Stomach (tissue), 9 donors: ENCODE measurements around the gene IDI1. TPM values are rescaled to one million over a fixed set of nuclear protein-coding genes. Genes with fewer than 3 reads are reported as not detected.

Experiments
- DNase-seq, 2 donors: peaks; one replicate each; pipeline versions ENCODE4 v3.0.0 to v3.0.0-alpha.2; 2013 to 2019
- H3K27ac ChIP-seq, 5 donors: fragments of 200-600 bp in 4 of 5; sonication (generic) in 4 of 5; one replicate each; pipeline ENCODE4 v1.5.1; 2013 to 2019; ENCODE audit warnings: mild to moderate bottlenecking in 1 of 5, moderate library complexity in 1 of 5
- H3K27me3 ChIP-seq, 3 donors: fragments of 200-600 bp; sonication (generic); one replicate each; pipeline ENCODE4 v1.5.1; 2017 to 2019; ENCODE audit warnings: mixed run types in 1 of 3
- H3K36me3 ChIP-seq, 4 donors: fragments of 200-600 bp; sonication (generic); 1 replicate in 3 of 4; 2 replicates in 1 of 4; pipeline ENCODE4 v1.5.1; 2016 to 2019
- H3K4me1 ChIP-seq, 4 donors: fragments of 200-600 bp; sonication (generic); one replicate each; pipeline ENCODE4 v1.5.1; 2016 to 2019
- H3K4me3 ChIP-seq, 4 donors: fragments of 200-600 bp; sonication (generic) in 3 of 4; one replicate each; pipeline ENCODE4 v1.5.1; 2016 to 2019; ENCODE audit warnings: mild to moderate bottlenecking in 1 of 4
- H3K9me3 ChIP-seq, 4 donors: fragments of 200-600 bp; sonication (generic); one replicate each; pipeline ENCODE4 v1.5.1; 2016 to 2019
- CTCF ChIP-seq, 7 experiments: fragments of 450-650 bp in 4 of 7; fragments of 200-600 bp in 3 of 7; sonication (generic) in 3 of 7; IDR thresholded peaks; one replicate each; pipeline ENCODE4 v1.5.1; 2016 to 2019; ENCODE audit warnings: antibody characterized with exemption in 7 of 7, control low read depth in 2 of 7, mild to moderate bottlenecking in 1 of 7
- EP300 ChIP-seq: sonication (generic); formaldehyde crosslinking; IDR thresholded peaks from one replicate; pipeline ENCODE4 v1.6.1; 2017; ENCODE audit warnings: antibody characterized with exemption
- POLR2A ChIP-seq, 4 donors: fragments of 450-650 bp; IDR thresholded peaks; one replicate each; pipeline ENCODE4 v1.6.1; 2016; ENCODE audit warnings: antibody characterized with exemption in 4 of 4, control low read depth in 2 of 4, mild to moderate bottlenecking in 1 of 4, moderate library complexity in 1 of 4
- POLR2AphosphoS5 ChIP-seq, 3 donors: sonication (generic); formaldehyde crosslinking; IDR thresholded peaks; one replicate each; pipeline ENCODE4 v1.6.1; 2016; ENCODE audit warnings: antibody characterized with exemption in 3 of 3
- WGBS, 5 donors: extraction: QIAGEN DNeasy Blood & Tissue Kit in 3 of 5; methylation state at CpG; one replicate each; pipeline versions ENCODE4 v1.1.5 to v1.1.7; 2013 to 2018; 5-methylcytosine and 5-hydroxymethylcytosine counted together
- intact Hi-C: fragments of 100-400 bp; cut with DNase I; formaldehyde crosslinking; loops from one replicate; pipeline ENCODE4 v1.15.1; 2023; ENCODE audit warnings: low total_unique reads
- polyA plus RNA-seq, 3 donors: library from polyadenylated mRNA; stranded (reverse); fragments of 200-250 nt; gene quantifications; one replicate each; pipeline ENCODE4 v1.2.3, GENCODE V29; 2013
- total RNA-seq, 5 donors: library from RNA; depleted of rRNA; stranded (reverse); fragments of >200 nt; gene quantifications; one replicate each; pipeline versions ENCODE4 v1.1.0 to v1.2.3, GENCODE V29; 2014 to 2016
- donor health status: healthy with polysubstance abuse.
- donor health status: Bipolar disorder and iron deficiency.
- donor health status: healthy.

IDI1 gene
- total and polyA plus RNA-seq, 8 donors, result 18.4 to 79.1 (median 43.2) TPM

GRCh38 chr10:1056326-1057105 is 7.6 kb upstream of the IDI1 start, which contains the start of gene WDR37:
Gene WDR37 (plus strand): TSS chr10:1056385. CDS start chr10:1072156, 15,771 bp downstream.
- Histone ChIP-seq H3K4me3 (peak within 1 kb of the TSS; percentile 77 to 99 (median 94)), H3K27me3 (no peaks in the 10 kb centered on the region), H3K27ac (peak within 1 kb of the TSS; percentile 98 to 99 (median 98)), H3K36me3 (peaks cover 0 to 30% (median 24%) of the 10 kb centered on the region in 4 donors), H3K4me1 (peaks cover 27 to 86% (median 53%) of the 10 kb centered on the region in 4 donors), H3K9me3 (no peaks in the 10 kb centered on the region)
- 0 to 1% (median 0%) methylated on average over 31 to 87 of the region's 87 CpGs for WGBS, 5 donors
- intact Hi-C loops, result no loop called here
- TF ChIP-seq POLR2AphosphoS5 (IDR thresholded peaks at IDR 0.05) (peak; percentile 31 to 87 (median 85)), CTCF (IDR thresholded peaks at IDR 0.05) (no peak), POLR2A (IDR thresholded peaks at IDR 0.05) (peak in 1 of 4 donors; percentile 14)
- peak; percentile 88 to 96 for DNase-seq

GRCh38 chr10:1054684-1055083 is 5.8 kb upstream of the IDI1 start:
- no peaks in the 10 kb centered on the region for H3K27me3 ChIP-seq
- peaks cover 0 to 30% (median 28%) of the 10 kb centered on the region in 4 donors for H3K36me3 ChIP-seq
- TF ChIP-seq POLR2AphosphoS5 (IDR thresholded peaks at IDR 0.05) (no peak), EP300 (no peak), POLR2A (IDR thresholded peaks at IDR 0.05) (no peak), CTCF (IDR thresholded peaks at IDR 0.05) (no peak)
- H3K27ac ChIP-seq, result peak overlapping the region in 2 of 5 donors; percentile 98
- H3K4me3 ChIP-seq, result peak overlapping the region in 2 of 4 donors; percentile 77 to 99
- H3K4me1 ChIP-seq, result peaks cover 37 to 85% (median 69%) of the 10 kb centered on the region in 4 donors
- intact Hi-C loops, result no loop called here
- DNase-seq, result no peak
- no peaks in the 10 kb centered on the region for H3K9me3 ChIP-seq
- WGBS, 5 donors, result 56 to 70% (median 56%) methylated on average over 6 of the region's 6 CpGs

- Histone ChIP-seq H3K9me3 (no peaks in the 10 kb centered on the region), H3K27ac (peak overlapping the region; percentile 58 to 100 (median 98)), H3K4me1 (peaks cover 27 to 77% (median 64%) of the 10 kb centered on the region in 4 donors), H3K27me3 (no peaks in the 10 kb centered on the region), H3K36me3 (peaks cover 0 to 29% (median 26%) of the 10 kb centered on the region in 4 donors), H3K4me3 (peak overlapping the region in 2 of 4 donors; percentile 72 to 80)
- WGBS, 5 donors, result 35 to 73% (median 46%) methylated on average over 4 of the region's 4 CpGs
- peak in 1 of 2 donors; percentile 68 for DNase-seq
- intact Hi-C loops, result no loop called here
- TF ChIP-seq CTCF (IDR thresholded peaks at IDR 0.05), result no peak
Measured at GRCh38 chr10:1050554-1050953, 1.6 kb upstream of the IDI1 start.

GRCh38 chr10:1050145-1050544 is 1.2 kb upstream of the IDI1 start:
- no peaks in the 10 kb centered on the region for H3K27me3 ChIP-seq
- no peak for TF ChIP-seq POLR2A (IDR thresholded peaks at IDR 0.05)
- TF ChIP-seq POLR2AphosphoS5 (IDR thresholded peaks at IDR 0.05), result no peak
- TF ChIP-seq CTCF (IDR thresholded peaks at IDR 0.05), result no peak
- no peak for TF ChIP-seq EP300
- no peaks in the 10 kb centered on the region for H3K9me3 ChIP-seq
- 15 to 25% (median 20%) methylated on average over 5 of the region's 5 CpGs for WGBS, 5 donors
- intact Hi-C loops, result no loop called here
- DNase-seq, result peak in 1 of 2 donors; percentile 51
- peaks cover 0 to 29% (median 26%) of the 10 kb centered on the region in 4 donors for H3K36me3 ChIP-seq
- peak overlapping the region; percentile 90 to 100 (median 98) for H3K27ac ChIP-seq
- peaks cover 23 to 77% (median 62%) of the 10 kb centered on the region in 4 donors for H3K4me1 ChIP-seq
- H3K4me3 ChIP-seq, result peak overlapping the region; percentile 66 to 80 (median 74)
